Heart right ventricle (tissue), 16 donors: ENCODE data around the gene CRYGS. TPM values are rescaled to one million over a fixed set of nuclear protein-coding genes. Genes with fewer than 3 reads are reported as not detected.

ENCODE experiments used
- ATAC-seq, 8 donors: fragments of 200-7000 bp; cut with Tn5 transposase; one replicate each; pipeline ENCODE4 v1.9.1; 2020; ENCODE audit warnings: mild to moderate bottlenecking in 8 of 8, moderate library complexity in 8 of 8, moderate number of reproducible peaks in 1 of 8
- DNase-seq, 2 donors: peaks; one replicate each; pipeline ENCODE4 v3.0.0-alpha.2; 2020
- H3K27ac ChIP-seq, 10 donors: fragments of 200-600 bp; sonication (generic) in 2 of 10; one replicate each; pipeline versions ENCODE4 v1.5.0 to v1.8.0; 2020 to 2022; ENCODE audit warnings: mild to moderate bottlenecking in 3 of 10
- H3K27me3 ChIP-seq, 7 donors: fragments of 200-600 bp; one replicate each; pipeline ENCODE4 v1.8.0; 2021 to 2022; ENCODE audit warnings: mild to moderate bottlenecking in 2 of 7
- H3K36me3 ChIP-seq, 9 donors: fragments of 200-600 bp; sonication (generic) in 1 of 9; one replicate each; pipeline versions ENCODE4 v1.5.0 to v1.8.0; 2020 to 2022; ENCODE audit warnings: mild to moderate bottlenecking in 2 of 9
- H3K4me1 ChIP-seq, 9 donors: fragments of 200-600 bp; sonication (generic) in 1 of 9; one replicate each; pipeline versions ENCODE4 v1.5.0 to v1.8.0; 2020 to 2022; ENCODE audit warnings: mild to moderate bottlenecking in 4 of 9
- H3K4me3 ChIP-seq, 10 donors: fragments of 200-600 bp; sonication (generic) in 2 of 10; one replicate each; pipeline versions ENCODE4 v1.5.0 to v1.8.0; 2020 to 2022; ENCODE audit warnings: mild to moderate bottlenecking in 7 of 10, moderate library complexity in 2 of 10
- H3K9me3 ChIP-seq, 11 donors: fragments of 200-600 bp in 10 of 11; sonication (generic) in 2 of 11; one replicate each; pipeline versions ENCODE4 v1.5.0 to v1.8.0; 2013 to 2022; ENCODE audit warnings: mild to moderate bottlenecking in 2 of 11, control low read depth in 1 of 11, moderate library complexity in 1 of 11
- WGBS, 2 donors: extraction: QIAGEN DNeasy Blood & Tissue Kit; methylation state at CpG; one replicate each; pipeline ENCODE4 v1.1.7; 2013; ENCODE audit warnings: inconsistent platforms in 1 of 2; 5-methylcytosine and 5-hydroxymethylcytosine counted together
- intact Hi-C, 10 donors: fragments of 100-400 bp; cut with DNase I; formaldehyde crosslinking; loops; one replicate each; pipeline versions ENCODE4 v1.11.1 to v1.14.2; 2022
- polyA plus RNA-seq, 2 donors: library from polyadenylated mRNA; stranded (reverse); fragments of 200-250 nt; gene quantifications; one replicate each; pipeline ENCODE4 v1.2.3, GENCODE V29; 2013
- total RNA-seq, 10 donors: library from RNA; stranded (reverse); fragmentation: NEBNext Ultra II Directional in 3 of 10; extraction: Animal tissue kit (Norgen Biotek cat#: 25700) in 3 of 10; gene quantifications; one replicate each; pipeline versions ENCODE4 v1.2.1 to v1.2.4, GENCODE V29; 2021 to 2023
- TF ChIP-seq, protein P1 (sequence below), 9 donors: fragments of 200-600 bp; sonication (generic) in 2 of 9; IDR thresholded peaks; one replicate each; pipeline versions ENCODE4 v1.5.0 to v1.8.0; 2021 to 2022; ENCODE audit warnings: antibody characterized with exemption in 9 of 9, mild to moderate bottlenecking in 5 of 9, moderate library complexity in 1 of 9
- donor health status: Arrhythmogenic right ventricular cardiomyopathy.
- donor health status: ischemic (EF 13 %, LVEDD 7.1; RV severe dilation, severe dysfunction).
- donor health status: healthy with polysubstance abuse.
- donor health status: DM: no; HTN: yes; CAD: no.
- donor health status: DM: no; HTN: no; CAD: no.
- donor health status: ischemic (EF 25% LVEDD 6.9; RV normal size, moderate dysfunction).
- donor health status: ischemic (EF 25% LVEDD 5.7; RV mildly dilated, moderate dysfunction).
- donor health status: healthy.
- donor health status: DM: yes; HTN: yes; CAD: no.
- donor health status: Ischemic cardiomyopathy.
- donor health status: ischemic (EF 35%, LVEDD 5.7; RV mildly dilated, moderate dysfunction).
- donor health status: nonischemic (EF 11% LVEDD 7.7; RV severe dilation, severe dysfunction).
- donor health status: DM: yes; HTN: yes; CAD: no.
- donor health status: PGD.
- donor health status: ischemic (EF 29% LVEDD 5.4; RV normal size, mild dysfunction).
- donor health status: nonischemic (EF 23%, LVEDD 6.1; RV moderate dilation, normal function).

Gene CRYGS
- total and polyA plus RNA-seq, 12 donors = 0.28 to 8.9 (median 1.1) TPM

DNA sequence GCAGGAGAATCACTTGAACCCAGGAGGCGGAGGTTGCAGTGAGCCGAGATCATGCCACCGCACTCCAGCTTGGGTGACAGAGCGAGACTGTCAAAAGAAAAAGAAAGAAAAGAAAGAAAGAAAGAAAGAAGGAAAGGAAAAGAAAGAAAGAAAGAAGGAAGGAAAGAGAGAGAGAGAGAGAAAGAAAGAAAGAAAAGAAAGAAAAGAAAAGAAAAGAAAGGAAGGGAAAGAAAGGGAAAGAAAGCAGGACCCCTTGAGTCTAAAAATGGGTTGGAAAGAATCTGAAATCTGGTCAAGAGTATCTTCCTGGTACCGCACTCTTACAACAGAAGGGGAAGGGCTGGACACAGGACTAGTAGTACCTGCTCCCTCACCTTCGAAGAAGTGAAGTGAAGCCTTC lies 19.6 kb downstream of the CRYGS start:
- Histone ChIP-seq H3K9me3 (no peaks in the 10 kb centered on the region), H3K36me3 (no peaks in the 10 kb centered on the region), H3K27ac (no peak overlapping the region), H3K4me1 (peaks cover 0 to 2% (median 0%) of the 10 kb centered on the region in 9 donors), H3K4me3 (no peak overlapping the region), H3K27me3 (peaks cover 0 to 10% (median 0%) of the 10 kb centered on the region in 7 donors)
- intact Hi-C loops = no loop called here
- 96 to 97% methylated on average over 6 of the region's 6 CpGs for WGBS, 2 donors
- TF ChIP-seq, protein P1, sequence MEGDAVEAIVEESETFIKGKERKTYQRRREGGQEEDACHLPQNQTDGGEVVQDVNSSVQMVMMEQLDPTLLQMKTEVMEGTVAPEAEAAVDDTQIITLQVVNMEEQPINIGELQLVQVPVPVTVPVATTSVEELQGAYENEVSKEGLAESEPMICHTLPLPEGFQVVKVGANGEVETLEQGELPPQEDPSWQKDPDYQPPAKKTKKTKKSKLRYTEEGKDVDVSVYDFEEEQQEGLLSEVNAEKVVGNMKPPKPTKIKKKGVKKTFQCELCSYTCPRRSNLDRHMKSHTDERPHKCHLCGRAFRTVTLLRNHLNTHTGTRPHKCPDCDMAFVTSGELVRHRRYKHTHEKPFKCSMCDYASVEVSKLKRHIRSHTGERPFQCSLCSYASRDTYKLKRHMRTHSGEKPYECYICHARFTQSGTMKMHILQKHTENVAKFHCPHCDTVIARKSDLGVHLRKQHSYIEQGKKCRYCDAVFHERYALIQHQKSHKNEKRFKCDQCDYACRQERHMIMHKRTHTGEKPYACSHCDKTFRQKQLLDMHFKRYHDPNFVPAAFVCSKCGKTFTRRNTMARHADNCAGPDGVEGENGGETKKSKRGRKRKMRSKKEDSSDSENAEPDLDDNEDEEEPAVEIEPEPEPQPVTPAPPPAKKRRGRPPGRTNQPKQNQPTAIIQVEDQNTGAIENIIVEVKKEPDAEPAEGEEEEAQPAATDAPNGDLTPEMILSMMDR (IDR thresholded peaks at IDR 0.05) = no peak
- ATAC-seq (no peak), DNase-seq (no peak)

- intact Hi-C loops = no loop called here
- DNase-seq (no peak), ATAC-seq (no peak)
- 34 to 44% methylated on average over 2 of the region's 2 CpGs for WGBS, 2 donors
- TF ChIP-seq, protein P1 (IDR thresholded peaks at IDR 0.05) = no peak
- peaks cover 0 to 10% (median 0%) of the 10 kb centered on the region in 7 donors for H3K27me3 ChIP-seq
- peaks cover 0 to 10% (median 0%) of the 10 kb centered on the region in 9 donors for H3K4me1 ChIP-seq
- no peaks in the 10 kb centered on the region for H3K36me3 ChIP-seq
- no peaks in the 10 kb centered on the region for H3K9me3 ChIP-seq
- no peak overlapping the region for H3K4me3 ChIP-seq
- H3K27ac ChIP-seq = no peak overlapping the region
Measured at GRCh38 chr3:186523434-186523833, 20.7 kb downstream of the CRYGS start.

DNA sequence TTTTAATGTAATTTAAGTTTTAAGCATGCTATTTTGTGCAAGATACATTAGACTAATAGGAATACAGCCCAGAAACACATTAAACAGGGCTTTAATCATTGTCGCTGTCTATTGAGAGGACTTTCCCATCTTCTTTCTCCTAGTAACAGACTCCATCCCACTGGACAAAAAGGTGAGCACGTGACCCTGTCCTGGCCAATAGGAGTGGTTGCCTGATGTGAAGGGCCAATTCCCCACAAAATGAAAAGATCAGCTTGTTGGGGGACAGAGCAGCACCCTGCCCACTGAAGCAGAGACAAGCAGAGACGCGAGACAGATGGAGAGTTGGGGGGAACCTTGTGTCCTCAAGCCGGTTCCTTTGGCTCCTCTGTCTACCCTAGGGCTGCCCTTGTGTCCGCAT lies 21.2 kb downstream of the CRYGS start:
- DNase-seq (no peak), ATAC-seq (no peak)
- WGBS, 2 donors = 91 to 95% methylated on average over 6 of the region's 6 CpGs
- H3K36me3 ChIP-seq = no peaks in the 10 kb centered on the region
- H3K4me3 ChIP-seq = no peak overlapping the region
- H3K4me1 ChIP-seq = peaks cover 0 to 14% (median 0%) of the 10 kb centered on the region in 9 donors
- no peaks in the 10 kb centered on the region for H3K9me3 ChIP-seq
- intact Hi-C loops = no loop called here
- no peak overlapping the region for H3K27ac ChIP-seq
- H3K27me3 ChIP-seq = peaks cover 0 to 10% (median 0%) of the 10 kb centered on the region in 7 donors
- TF ChIP-seq, protein P1 (IDR thresholded peaks at IDR 0.05) = no peak

GRCh38 chr3:186520957-186521842 lies 23.0 kb downstream of the CRYGS start:
- WGBS, 2 donors = 71 to 72% methylated on average over 10 of the region's 10 CpGs
- Histone ChIP-seq H3K4me1 (peaks cover 0 to 14% (median 0%) of the 10 kb centered on the region in 9 donors), H3K27me3 (peaks cover 0 to 10% (median 0%) of the 10 kb centered on the region in 7 donors), H3K9me3 (peaks cover 0 to 7% (median 0%) of the 10 kb centered on the region in 11 donors), H3K36me3 (no peaks in the 10 kb centered on the region), H3K27ac (no peak overlapping the region), H3K4me3 (peak overlapping the region in 1 of 10 donors; percentile 19)
- intact Hi-C loops = no loop called here
- TF ChIP-seq, protein P1 (IDR thresholded peaks at IDR 0.05) = no peak
- DNase-seq (no peak), ATAC-seq (no peak)
